Mesothelial cell of epicardium (in vitro differentiated cells): ENCODE measurements around the gene OSGEP. TPM values are rescaled to one million over a fixed set of nuclear protein-coding genes. Genes with fewer than 3 reads are reported as not detected.
"Not testable (repeated sequence)": the region's sequence is repeated elsewhere in the genome, so short reads cannot be mapped to it uniquely, and the experiment has no call there.

Source experiments
- DNase-seq, 2 experiments: peaks; one replicate each; pipeline ENCODE4 v3.0.0; 2021; ENCODE audit warnings: low spot score in 2 of 2; ENCODE audit not compliant: unreplicated experiment in 2 of 2
- H3K27ac Mint-ChIP-seq: 2 replicates; pipeline ENCODE4 v1.8.0; 2021; ENCODE audit warnings: mixed read lengths
- H3K27me3 Mint-ChIP-seq: 2 replicates; pipeline ENCODE4 v1.8.0; 2021; ENCODE audit warnings: low read depth, mixed read lengths
- H3K36me3 Mint-ChIP-seq: 2 replicates; pipeline ENCODE4 v1.8.0; 2021; ENCODE audit warnings: mixed read lengths
- H3K4me1 Mint-ChIP-seq: 2 replicates; pipeline ENCODE4 v1.8.0; 2021; ENCODE audit warnings: mixed read lengths
- H3K4me3 Mint-ChIP-seq: 2 replicates; pipeline ENCODE4 v1.8.0; 2021; ENCODE audit warnings: mild to moderate bottlenecking, moderate library complexity, mixed read lengths
- H3K9me3 Mint-ChIP-seq: 2 replicates; pipeline ENCODE4 v1.8.0; 2021; ENCODE audit warnings: mixed read lengths
- CTCF ChIP-seq: fragments of 200-600 bp; sonication (generic); IDR thresholded peaks from one replicate; pipeline ENCODE4 v1.5.0; 2021; ENCODE audit warnings: antibody characterized with exemption; ENCODE audit not compliant: unreplicated experiment
- total RNA-seq: library from RNA; stranded (reverse); gene quantifications from 3 replicates; pipeline ENCODE4 v1.2.1, GENCODE V29; 2021

Gene OSGEP
- total RNA-seq, 1 donor from 2014 or later = 67.0 TPM

- no peak for TF ChIP-seq CTCF
- DNase-seq = no peak
- peaks cover 48% of the 10 kb centered on the region for H3K36me3 Mint-ChIP-seq
- H3K4me1 Mint-ChIP-seq = no peaks in the 10 kb centered on the region
- H3K9me3 Mint-ChIP-seq = peaks cover 5% of the 10 kb centered on the region
- H3K27me3 Mint-ChIP-seq = no peaks in the 10 kb centered on the region
- no peak overlapping the region for H3K4me3 Mint-ChIP-seq
- H3K27ac Mint-ChIP-seq = no peak overlapping the region
Measured at GRCh38 chr14:20446889-20447288, 7.7 kb downstream of the OSGEP start.

GRCh38 chr14:20443650-20444049 is 11.0 kb downstream of the OSGEP start:
- H3K27me3 Mint-ChIP-seq, H3K9me3 Mint-ChIP-seq, H3K27ac Mint-ChIP-seq, DNase-seq, H3K4me1 Mint-ChIP-seq, H3K4me3 Mint-ChIP-seq: not testable (repeated sequence)
- peaks cover 29% of the 10 kb centered on the region for H3K36me3 Mint-ChIP-seq

GRCh38 chr14:20441461-20441860 is 13.2 kb downstream of the OSGEP start:
- no peak for DNase-seq
- no peaks in the 10 kb centered on the region for H3K4me1 Mint-ChIP-seq
- no peak overlapping the region for H3K4me3 Mint-ChIP-seq
- no peak for TF ChIP-seq CTCF
- peaks cover 24% of the 10 kb centered on the region for H3K27me3 Mint-ChIP-seq
- H3K36me3 Mint-ChIP-seq = peaks cover 11% of the 10 kb centered on the region
- no peak overlapping the region for H3K27ac Mint-ChIP-seq
- H3K9me3 Mint-ChIP-seq = peaks cover 5% of the 10 kb centered on the region

GRCh38 chr14:20440882-20441281 is 13.7 kb downstream of the OSGEP start:
- peaks cover 28% of the 10 kb centered on the region for H3K27me3 Mint-ChIP-seq

GRCh38 chr14:20440465-20440864 is 14.1 kb downstream of the OSGEP start:
- Mint-ChIP-seq H3K27me3 (peaks cover 32% of the 10 kb centered on the region), H3K27ac (no peak overlapping the region), H3K4me1 (no peaks in the 10 kb centered on the region), H3K9me3 (peaks cover 5% of the 10 kb centered on the region), H3K36me3 (peaks cover 11% of the 10 kb centered on the region), H3K4me3 (no peak overlapping the region)
- DNase-seq = no peak
- no peak for TF ChIP-seq CTCF

More at GRCh38 chr14:20440882-20441281, 13.7 kb downstream of the OSGEP start:
- no peak for DNase-seq
- H3K36me3 Mint-ChIP-seq = peaks cover 11% of the 10 kb centered on the region
- no peak for TF ChIP-seq CTCF
- peaks cover 5% of the 10 kb centered on the region for H3K9me3 Mint-ChIP-seq
- no peaks in the 10 kb centered on the region for H3K4me1 Mint-ChIP-seq
- no peak overlapping the region for H3K4me3 Mint-ChIP-seq
- no peak overlapping the region for H3K27ac Mint-ChIP-seq

GRCh38 chr14:20438664-20439063 is 15.9 kb downstream of the OSGEP start:
- Mint-ChIP-seq H3K27me3 (peaks cover 39% of the 10 kb centered on the region), H3K36me3 (peaks cover 11% of the 10 kb centered on the region), H3K4me3 (no peak overlapping the region), H3K9me3 (peaks cover 5% of the 10 kb centered on the region), H3K27ac (no peak overlapping the region), H3K4me1 (no peaks in the 10 kb centered on the region)
- no peak for DNase-seq
- TF ChIP-seq CTCF = no peak
